KMS-11 (cell line): ENCODE measurements around the gene SDK2.
A peak's percentile ranks its signal among the peaks of the same experiment; 100 is the strongest.

Experiments used
- H2AFZ ChIP-seq: fragments of 200-600 bp; sonication (generic); 2 replicates; pipeline ENCODE4 v1.6.1; 2016; ENCODE audit warnings: antibody characterized with exemption, mixed run types, low read depth
- H3K27ac ChIP-seq: fragments of 200-600 bp; sonication (generic); 2 replicates; pipeline ENCODE4 v1.6.1; 2016; ENCODE audit warnings: mild to moderate bottlenecking, mixed run types
- H3K27me3 ChIP-seq: fragments of 200-600 bp; sonication (generic); 2 replicates; pipeline ENCODE4 v1.6.1; 2017; ENCODE audit warnings: mild to moderate bottlenecking, low read depth, mixed run types, moderate library complexity; ENCODE audit not compliant: insufficient read depth
- H3K36me3 ChIP-seq: fragments of 200-600 bp; sonication (generic); 2 replicates; pipeline ENCODE4 v1.6.1; 2017; ENCODE audit warnings: mild to moderate bottlenecking, mixed run types; ENCODE audit not compliant: insufficient read depth
- H3K4me1 ChIP-seq: fragments of 200-600 bp; sonication (generic); 2 replicates; pipeline ENCODE4 v1.6.1; 2016; ENCODE audit warnings: mild to moderate bottlenecking, low read depth, mixed run types; ENCODE audit not compliant: poor library complexity, severe bottlenecking
- H3K4me2 ChIP-seq: fragments of 200-600 bp; sonication (generic); 2 replicates; pipeline ENCODE4 v1.7.0; 2016; ENCODE audit warnings: mild to moderate bottlenecking, mixed run types
- H3K4me3 ChIP-seq: fragments of 200-600 bp; sonication (generic); IDR thresholded peaks from 2 replicates; pipeline ENCODE4 v1.6.1; 2017; ENCODE audit warnings: low read depth, low read length, mixed read lengths; ENCODE audit not compliant: insufficient read depth
- H3K79me2 ChIP-seq: fragments of 200-600 bp; sonication (generic); 2 replicates; pipeline ENCODE4 v1.6.1; 2016; ENCODE audit warnings: low read depth, mixed run types; ENCODE audit not compliant: insufficient read depth
- H3K9ac ChIP-seq: fragments of 200-600 bp; sonication (generic); 2 replicates; pipeline ENCODE4 v1.6.1; 2016; ENCODE audit warnings: mild to moderate bottlenecking, mixed run types
- H4K20me1 ChIP-seq: fragments of 200-600 bp; sonication (generic); 2 replicates; pipeline ENCODE4 v1.6.1; 2016; ENCODE audit warnings: mild to moderate bottlenecking, mixed run types; ENCODE audit not compliant: insufficient read depth
- CTCF ChIP-seq: fragments of 200-600 bp; sonication (generic); conservative IDR thresholded peaks from 2 replicates; pipeline ENCODE4 v1.6.1; 2017; ENCODE audit warnings: low read depth, mild to moderate bottlenecking, antibody characterized with exemption, low read length, moderate library complexity, mixed read lengths

SDK2 gene

GRCh38 chr17:73340093-73340596 lies 304.1 kb downstream of the SDK2 start:
- Histone ChIP-seq H2AFZ (peak overlapping the region; percentile 42; the same call in 1 of the 2 replicates), H3K27ac (peak overlapping the region; percentile 95), H3K36me3 (no peaks in the 10 kb centered on the region), H3K9ac (peak overlapping the region; percentile 55), H3K27me3 (no peaks in the 10 kb centered on the region), H3K4me2 (peak overlapping the region; percentile 50), H4K20me1 (no peaks in the 10 kb centered on the region), H3K4me3 (no peak overlapping the region), H3K79me2 (no peaks in the 10 kb centered on the region), H3K4me1 (peaks cover 77% of the 10 kb centered on the region)
- no peak for TF ChIP-seq CTCF

- no peak for TF ChIP-seq CTCF
- peak overlapping the region; percentile 95 for H3K27ac ChIP-seq
- no peaks in the 10 kb centered on the region for H3K79me2 ChIP-seq
- H3K4me2 ChIP-seq = no peak overlapping the region
- H3K9ac ChIP-seq = no peak overlapping the region
- H3K36me3 ChIP-seq = no peaks in the 10 kb centered on the region
- no peak overlapping the region for H3K4me3 ChIP-seq
- H4K20me1 ChIP-seq = no peaks in the 10 kb centered on the region
- no peaks in the 10 kb centered on the region for H3K27me3 ChIP-seq
- H3K4me1 ChIP-seq = peaks cover 66% of the 10 kb centered on the region
- no peak overlapping the region for H2AFZ ChIP-seq
Observed at GRCh38 chr17:73338566-73339197, 305.6 kb downstream of the SDK2 start.

- Histone ChIP-seq H3K4me3 (no peak overlapping the region), H3K9ac (no peak overlapping the region), H3K4me2 (no peak overlapping the region), H4K20me1 (no peaks in the 10 kb centered on the region), H3K27ac (no peak overlapping the region; the same call in 1 of the 2 replicates), H3K27me3 (no peaks in the 10 kb centered on the region), H3K4me1 (peaks cover 61% of the 10 kb centered on the region), H3K79me2 (no peaks in the 10 kb centered on the region), H2AFZ (no peak overlapping the region), H3K36me3 (no peaks in the 10 kb centered on the region)
- no peak for TF ChIP-seq CTCF
Observed at GRCh38 chr17:73338050-73338521, 306.2 kb downstream of the SDK2 start.

GRCh38 chr17:73337330-73337710 lies 306.9 kb downstream of the SDK2 start:
- H4K20me1 ChIP-seq = no peaks in the 10 kb centered on the region
- H3K79me2 ChIP-seq = no peaks in the 10 kb centered on the region
- TF ChIP-seq CTCF = no peak
- H3K4me3 ChIP-seq = no peak overlapping the region
- no peaks in the 10 kb centered on the region for H3K36me3 ChIP-seq
- H3K27ac ChIP-seq = no peak overlapping the region
- no peak overlapping the region for H2AFZ ChIP-seq
- H3K4me1 ChIP-seq = peaks cover 53% of the 10 kb centered on the region
- H3K9ac ChIP-seq = no peak overlapping the region
- no peaks in the 10 kb centered on the region for H3K27me3 ChIP-seq
- H3K4me2 ChIP-seq = no peak overlapping the region
